Effector memory CD4-positive, alpha-beta T cell (primary cell): Measurements from ENCODE around the gene GLYATL1B.

Source experiments
- DNase-seq, 3 donors: peaks; one replicate each; pipeline ENCODE4 v3.0.0-alpha.2; 2020
- H3K27ac ChIP-seq: 2 replicates; pipeline ENCODE4 v1.7.0; 2013; ENCODE audit warnings: mild to moderate bottlenecking, low read length, moderate library complexity; ENCODE audit not compliant: insufficient read depth, poor library complexity, severe bottlenecking
- H3K27me3 ChIP-seq: replicated peaks from 2 replicates; pipeline ENCODE4 v1.7.0; 2013; ENCODE audit warnings: mild to moderate bottlenecking, low read length; ENCODE audit not compliant: insufficient read depth, control insufficient read depth, poor library complexity, severe bottlenecking
- H3K36me3 ChIP-seq: 2 replicates; pipeline ENCODE4 v1.7.0; 2013; ENCODE audit warnings: mild to moderate bottlenecking, low read length, moderate library complexity; ENCODE audit not compliant: control insufficient read depth, insufficient read depth
- H3K4me1 ChIP-seq: 2 replicates; pipeline ENCODE4 v1.7.0; 2013; ENCODE audit warnings: low read length, mild to moderate bottlenecking; ENCODE audit not compliant: control insufficient read depth, insufficient read depth, poor library complexity, severe bottlenecking
- H3K4me3 ChIP-seq: 2 replicates; pipeline ENCODE4 v1.7.0; 2013; ENCODE audit warnings: low read length, low read depth, mild to moderate bottlenecking; ENCODE audit not compliant: insufficient read depth, poor library complexity, severe bottlenecking
- H3K9me3 ChIP-seq: 2 replicates; pipeline ENCODE4 v1.7.0; 2013; ENCODE audit warnings: mild to moderate bottlenecking, low read length, moderate library complexity; ENCODE audit not compliant: control insufficient read depth

The GLYATL1B gene

DNA sequence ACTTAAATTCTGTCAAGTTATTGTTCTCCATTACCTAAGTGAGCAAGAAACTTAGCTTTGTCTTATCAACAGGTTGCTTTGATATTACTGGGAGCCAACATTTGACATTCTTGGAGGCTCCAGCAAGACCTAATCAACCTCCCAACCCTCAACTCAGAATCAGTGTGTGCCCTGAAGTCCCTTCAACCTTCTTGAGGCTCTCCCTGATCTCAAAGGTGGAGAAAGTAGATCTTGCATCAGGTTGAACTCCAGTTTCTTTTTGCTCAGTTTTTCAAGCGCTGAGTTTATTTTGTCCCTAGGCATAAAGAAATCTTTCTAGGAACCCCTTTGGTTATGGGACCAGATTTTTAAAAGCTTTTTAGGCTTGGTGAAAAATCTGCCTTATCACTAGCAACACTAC lies 58.0 kb downstream of the GLYATL1B start:
- Histone ChIP-seq H3K4me1 (peaks cover 17% of the 10 kb centered on the region), H3K36me3 (no peaks in the 10 kb centered on the region), H3K4me3 (peak overlapping the region; percentile 94), H3K27ac (peak overlapping the region; percentile 91), H3K9me3 (no peaks in the 10 kb centered on the region), H3K27me3 (no peaks in the 10 kb centered on the region)
- DNase-seq, result no peak
